Smooth muscle cell (in vitro differentiated cells): ENCODE measurements around the gene WDR90. TPM values are rescaled to one million over a fixed set of nuclear protein-coding genes. Genes with fewer than 3 reads are reported as not detected.

Experiments used
- DNase-seq: peaks from one replicate; lab custom pipeline; 2025; ENCODE audit not compliant: unreplicated experiment; lab: John Stamatoyannopoulos, UW
- H2AFZ ChIP-seq: fragments of 200-600 bp; sonication (generic); 2 replicates; pipeline ENCODE4 v1.6.0; 2016; ENCODE audit warnings: antibody characterized with exemption, low read depth, mild to moderate bottlenecking
- H3F3A ChIP-seq: fragments of 200-600 bp; sonication (generic); 2 replicates; pipeline ENCODE4 v1.6.0; 2017; ENCODE audit warnings: antibody characterized with exemption, low read depth
- H3K27ac ChIP-seq: fragments of 200-600 bp; sonication (generic); 2 replicates; pipeline ENCODE4 v1.5.1; 2016; ENCODE audit warnings: low read depth, mild to moderate bottlenecking
- H3K27me3 ChIP-seq: fragments of 200-600 bp; sonication (generic); 2 replicates; pipeline ENCODE4 v1.6.1; 2016; ENCODE audit warnings: low read depth, mild to moderate bottlenecking
- H3K36me3 ChIP-seq: fragments of 200-600 bp; sonication (generic); 2 replicates; pipeline ENCODE4 v1.5.1; 2016; ENCODE audit warnings: low read depth
- H3K4me1 ChIP-seq: fragments of 200-600 bp; sonication (generic); 2 replicates; pipeline ENCODE4 v1.5.1; 2016; ENCODE audit warnings: low read depth
- H3K4me2 ChIP-seq: fragments of 200-600 bp; sonication (generic); 2 replicates; pipeline ENCODE4 v1.6.0; 2016; ENCODE audit warnings: mild to moderate bottlenecking
- H3K4me3 ChIP-seq: fragments of 200-600 bp; sonication (generic); 2 replicates; pipeline ENCODE4 v1.5.1; 2016; ENCODE audit warnings: mild to moderate bottlenecking
- H3K79me2 ChIP-seq: fragments of 200-600 bp; sonication (generic); 2 replicates; pipeline ENCODE4 v1.6.0; 2016; ENCODE audit warnings: low read depth, mild to moderate bottlenecking
- H3K9ac ChIP-seq: fragments of 200-600 bp; sonication (generic); 2 replicates; pipeline ENCODE4 v1.6.0; 2016; ENCODE audit warnings: low read depth
- H3K9me3 ChIP-seq: fragments of 200-600 bp; sonication (generic); replicated peaks from 2 replicates; pipeline ENCODE4 v1.5.1; 2016; ENCODE audit warnings: low read depth
- H4K20me1 ChIP-seq: fragments of 200-600 bp; sonication (generic); 2 replicates; pipeline ENCODE4 v1.6.0; 2016; ENCODE audit warnings: low read depth
- CTCF ChIP-seq: fragments of 200-600 bp; sonication (generic); IDR thresholded peaks from 2 replicates; pipeline ENCODE4 v1.5.1; 2017; ENCODE audit warnings: borderline replicate concordance, mild to moderate bottlenecking, antibody characterized with exemption; ENCODE audit not compliant: insufficient read depth, poor library complexity, severe bottlenecking
- WGBS: methylation state at CpG from one replicate; pipeline ENCODE4 v1.1.7; 2016; ENCODE audit warnings: low lambda C conversion rate; 5-methylcytosine and 5-hydroxymethylcytosine counted together
- polyA plus RNA-seq: library from polyadenylated mRNA; unstranded; fragments of >200 nt; fragmentation: Nextera tagmentation; extraction: Ambion mirVana; gene quantifications from 2 replicates; pipeline ENCODE4 v1.2.1, GENCODE V29; 2016
- total RNA-seq: library from RNA; depleted of rRNA; stranded (reverse); fragments of >200 nt; gene quantifications from 2 replicates; pipeline ENCODE4 v1.2.3, GENCODE V29; 2014

Gene WDR90
- total and polyA plus RNA-seq, 2 experiments from 2014 or later = 8.4 to 10.4 TPM

DNA sequence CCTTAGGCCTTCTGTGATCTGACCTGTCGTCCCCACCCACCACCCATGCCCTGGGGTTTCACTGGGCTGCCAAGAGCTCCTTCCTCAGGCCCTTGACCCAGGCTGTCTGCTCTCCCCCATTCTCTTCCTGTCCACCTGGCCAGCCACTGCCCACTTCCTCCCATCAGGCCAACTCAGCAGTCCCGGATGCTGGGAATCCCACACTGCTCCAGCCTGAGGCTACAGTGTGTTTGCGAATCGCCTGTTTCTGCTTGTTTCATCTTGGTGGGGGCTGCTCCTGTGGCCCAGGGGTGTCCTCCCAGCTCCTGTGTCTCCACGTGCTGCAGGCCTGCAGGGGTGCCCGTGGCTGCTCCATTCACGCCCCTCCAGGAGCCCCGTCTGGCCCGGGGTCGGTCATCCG is 64.9 kb downstream of the WDR90 start:
- no peak for TF ChIP-seq CTCF
- Histone ChIP-seq H3K36me3 (no peaks in the 10 kb centered on the region), H3K27me3 (peaks cover 5% of the 10 kb centered on the region), H3K4me3 (no peak overlapping the region), H3F3A (no peaks in the 10 kb centered on the region), H3K4me2 (no peak overlapping the region), H3K4me1 (peaks cover 14% of the 10 kb centered on the region), H3K9ac (no peak overlapping the region), H2AFZ (no peak overlapping the region), H3K9me3 (no peaks in the 10 kb centered on the region), H4K20me1 (peaks cover 8% of the 10 kb centered on the region), H3K27ac (no peak overlapping the region), H3K79me2 (no peaks in the 10 kb centered on the region)
- 89% methylated on average over 11 of the region's 11 CpGs for WGBS
- DNase-seq = no peak

GRCh38 chr16:714558-715476 is 65.7 kb downstream of the WDR90 start, which contains the start of gene METRN:
METRN (plus strand) TSS chr16:715118; CDS start chr16:715290, 172 bp downstream.
- Histone ChIP-seq H3K4me2 (peak within 1 kb of the TSS; percentile 99), H2AFZ (no peak within 1 kb of the TSS), H3K27ac (no peak within 1 kb of the TSS), H3K9ac (no peak within 1 kb of the TSS), H3F3A (no peaks in the 10 kb centered on the region), H3K9me3 (no peaks in the 10 kb centered on the region), H3K4me1 (peaks cover 13% of the 10 kb centered on the region), H3K36me3 (no peaks in the 10 kb centered on the region), H4K20me1 (peaks cover 8% of the 10 kb centered on the region), H3K27me3 (peaks cover 4% of the 10 kb centered on the region), H3K4me3 (peak within 1 kb of the TSS; percentile 61), H3K79me2 (no peaks in the 10 kb centered on the region)
- no peak for TF ChIP-seq CTCF
- DNase-seq = peak; percentile 77
- 21% methylated on average over 51 of the region's 108 CpGs for WGBS

DNA sequence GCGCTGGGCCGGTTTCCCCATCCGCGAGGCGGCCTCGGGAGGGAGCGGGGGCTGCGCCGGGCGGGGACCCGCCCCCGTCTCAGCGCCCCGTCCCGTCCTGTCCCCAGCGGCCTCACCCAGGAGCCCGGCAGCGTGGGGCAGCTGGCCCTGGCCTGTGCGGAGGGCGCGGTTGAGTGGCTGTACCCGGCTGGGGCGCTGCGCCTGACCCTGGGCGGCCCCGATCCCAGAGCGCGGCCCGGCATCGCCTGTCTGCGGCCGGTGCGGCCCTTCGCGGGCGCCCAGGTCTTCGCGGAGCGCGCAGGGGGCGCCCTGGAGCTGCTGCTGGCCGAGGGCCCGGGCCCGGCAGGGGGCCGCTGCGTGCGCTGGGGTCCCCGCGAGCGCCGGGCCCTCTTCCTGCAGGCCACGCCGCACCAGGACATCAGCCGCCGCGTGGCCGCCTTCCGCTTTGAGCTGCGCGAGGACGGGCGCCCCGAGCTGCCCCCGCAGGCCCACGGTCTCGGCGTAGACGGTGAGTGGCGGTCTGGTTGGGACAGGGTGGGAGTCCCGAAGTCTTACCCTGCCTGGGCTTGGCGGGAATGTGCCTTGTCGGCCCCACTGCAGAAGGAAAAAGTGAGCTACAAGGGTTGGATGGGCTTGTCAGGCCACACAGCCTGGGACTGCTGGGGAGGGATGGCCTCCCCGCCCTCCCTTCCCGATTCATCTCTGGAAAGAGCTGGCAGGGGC is 66.5 kb downstream of the WDR90 start:
- H3K4me2 ChIP-seq = peak overlapping the region; percentile 99
- no peaks in the 10 kb centered on the region for H3K27me3 ChIP-seq
- 8% methylated on average over 59 of the region's 74 CpGs for WGBS
- DNase-seq = no peak
- H2AFZ ChIP-seq = no peak overlapping the region
- H3K4me3 ChIP-seq = peak overlapping the region; percentile 61
- H3K4me1 ChIP-seq = peaks cover 15% of the 10 kb centered on the region
- no peaks in the 10 kb centered on the region for H3K36me3 ChIP-seq
- no peak overlapping the region for H3K9ac ChIP-seq
- peak; percentile 15 for TF ChIP-seq CTCF
- H3K9me3 ChIP-seq = no peaks in the 10 kb centered on the region
- no peaks in the 10 kb centered on the region for H3F3A ChIP-seq
- H3K27ac ChIP-seq = no peak overlapping the region
- H4K20me1 ChIP-seq = peaks cover 8% of the 10 kb centered on the region
- H3K79me2 ChIP-seq = no peaks in the 10 kb centered on the region
